HEK293 (cell line): ENCODE measurements around the gene POLDIP2.

Experiments
- CTCF ChIA-PET: fragments of 350-600 bp; formaldehyde crosslinking; extraction: SDS; loops from one replicate; lab custom pipeline; 2021; ENCODE audit warnings: antibody characterized with exemption; lab: Yijun Ruan, JAX
- POLR2A ChIA-PET: fragments of 300-600 bp; formaldehyde crosslinking; extraction: SDS; loops from one replicate; lab custom pipeline; 2020; ENCODE audit warnings: antibody characterized with exemption, inconsistent platforms; lab: Yijun Ruan, JAX
- H3K27ac ChIP-seq: fragments of 200-500 bp; sonication (Bioruptor generic); 2 replicates; pipeline ENCODE4 v1.5.1; 2014; ENCODE audit warnings: low read depth, low read length, control low read depth, inconsistent platforms; ENCODE audit errors: extremely low read depth
- H3K36me3 ChIP-seq, 2 experiments: fragments of 200-500 bp in 1 of 2; sonication (Bioruptor generic) in 1 of 2; 1 replicate in 1 of 2; 2 replicates in 1 of 2; pipeline ENCODE4 v1.5.1; 2014 to 2017; ENCODE audit warnings: inconsistent platforms in 2 of 2, low read length in 2 of 2; ENCODE audit not compliant: control insufficient read depth in 2 of 2, insufficient read depth in 1 of 2
- H3K4me1 ChIP-seq: fragments of 200-500 bp; sonication (Bioruptor generic); 2 replicates; pipeline ENCODE4 v1.5.1; 2014; ENCODE audit warnings: mild to moderate bottlenecking, low read length, inconsistent platforms; ENCODE audit not compliant: control insufficient read depth, insufficient read depth
- H3K4me3 ChIP-seq: 2 replicates; pipeline ENCODE4 v1.5.1; 2011; ENCODE audit warnings: low read depth, mild to moderate bottlenecking, control low read depth, low read length, moderate library complexity
- H3K9me3 ChIP-seq: fragments of 200-500 bp; sonication (Bioruptor generic); 2 replicates; pipeline ENCODE4 v1.5.1; 2014; ENCODE audit warnings: low read depth, low read length, inconsistent platforms; ENCODE audit not compliant: control insufficient read depth, insufficient read depth
- EGR2 ChIP-seq: fragments of 450-650 bp; formaldehyde crosslinking; IDR thresholded peaks from 2 replicates; pipeline ENCODE4 v1.5.1; 2016; ENCODE audit warnings: low read depth, missing biosample characterization, missing genetic modification characterization
- GLI4 ChIP-seq: fragments of 450-650 bp; formaldehyde crosslinking; IDR thresholded peaks from 2 replicates; pipeline ENCODE4 v1.5.1; 2016; ENCODE audit warnings: missing biosample characterization, missing genetic modification characterization
- HIC1 ChIP-seq: fragments of 450-650 bp; formaldehyde crosslinking; IDR thresholded peaks from 2 replicates; pipeline ENCODE4 v1.5.1; 2016; ENCODE audit warnings: missing biosample characterization, missing genetic modification characterization
- KLF17 ChIP-seq: fragments of 450-650 bp; formaldehyde crosslinking; IDR thresholded peaks from 2 replicates; pipeline ENCODE4 v1.5.1; 2016; ENCODE audit warnings: missing biosample characterization, missing genetic modification characterization
- KLF8 ChIP-seq: fragments of 450-650 bp; formaldehyde crosslinking; IDR thresholded peaks from 2 replicates; pipeline ENCODE4 v1.5.1; 2016; ENCODE audit warnings: missing biosample characterization, missing genetic modification characterization
- MYNN ChIP-seq: fragments of 450-650 bp; formaldehyde crosslinking; IDR thresholded peaks from 2 replicates; pipeline ENCODE4 v1.5.1; 2016; ENCODE audit warnings: missing biosample characterization, missing genetic modification characterization, borderline replicate concordance
- OVOL3 ChIP-seq: fragments of 450-650 bp; formaldehyde crosslinking; IDR thresholded peaks from 2 replicates; pipeline ENCODE4 v1.5.1; 2016; ENCODE audit warnings: missing biosample characterization, missing genetic modification characterization
- WT1 ChIP-seq: fragments of 450-650 bp; formaldehyde crosslinking; IDR thresholded peaks from 2 replicates; pipeline ENCODE4 v1.5.1; 2016; ENCODE audit warnings: missing biosample characterization, missing genetic modification characterization
- ZBTB26 ChIP-seq: fragments of 450-650 bp; formaldehyde crosslinking; optimal IDR thresholded peaks from 2 replicates; pipeline ENCODE3; 2016; ENCODE audit warnings: missing biosample characterization, mild to moderate bottlenecking, missing genetic modification characterization
- ZFHX2 ChIP-seq: fragments of 450-650 bp; formaldehyde crosslinking; conservative IDR thresholded peaks from 2 replicates; pipeline ENCODE4 v1.5.1; 2016; ENCODE audit warnings: missing biosample characterization, missing genetic modification characterization
- ZFP3 ChIP-seq: fragments of 450-650 bp; formaldehyde crosslinking; IDR thresholded peaks from 2 replicates; pipeline ENCODE4 v1.5.1; 2016; ENCODE audit warnings: low read depth, missing biosample characterization, missing genetic modification characterization
- ZNF10 ChIP-seq: fragments of 450-650 bp; formaldehyde crosslinking; IDR thresholded peaks from 2 replicates; pipeline ENCODE4 v1.5.1; 2017; ENCODE audit warnings: missing biosample characterization, missing genetic modification characterization
- ZNF112 ChIP-seq: fragments of 450-650 bp; formaldehyde crosslinking; IDR thresholded peaks from 2 replicates; pipeline ENCODE4 v1.5.0; 2017; ENCODE audit warnings: missing biosample characterization, missing genetic modification characterization
- ZNF140 ChIP-seq: fragments of 450-650 bp; formaldehyde crosslinking; IDR thresholded peaks from 2 replicates; pipeline ENCODE4 v1.5.1; 2016; ENCODE audit warnings: missing biosample characterization, missing genetic modification characterization
- ZNF2 ChIP-seq: fragments of 450-650 bp; formaldehyde crosslinking; IDR thresholded peaks from 2 replicates; pipeline ENCODE4 v1.5.1; 2016; ENCODE audit warnings: missing biosample characterization, missing genetic modification characterization
- ZNF23 ChIP-seq: fragments of 450-650 bp; formaldehyde crosslinking; IDR thresholded peaks from 2 replicates; pipeline ENCODE4 v1.5.1; 2016; ENCODE audit warnings: missing biosample characterization, missing genetic modification characterization, borderline replicate concordance
- ZNF324 ChIP-seq: fragments of 450-650 bp; formaldehyde crosslinking; IDR thresholded peaks from 2 replicates; pipeline ENCODE4 v1.5.1; 2016; ENCODE audit warnings: missing biosample characterization, missing genetic modification characterization
- ZNF335 ChIP-seq: fragments of 450-650 bp; formaldehyde crosslinking; conservative IDR thresholded peaks from 2 replicates; pipeline ENCODE4 v1.5.1; 2016; ENCODE audit warnings: missing biosample characterization, missing genetic modification characterization
- ZNF341 ChIP-seq: fragments of 450-650 bp; formaldehyde crosslinking; IDR thresholded peaks from 2 replicates; pipeline ENCODE4; 2016; ENCODE audit warnings: low read depth, missing biosample characterization, missing genetic modification characterization
- ZNF391 ChIP-seq: fragments of 450-650 bp; formaldehyde crosslinking; IDR thresholded peaks from 2 replicates; pipeline ENCODE4 v1.5.1; 2016; ENCODE audit warnings: low read depth, missing biosample characterization, missing genetic modification characterization, borderline replicate concordance
- ZNF394 ChIP-seq: fragments of 450-650 bp; formaldehyde crosslinking; IDR thresholded peaks from 2 replicates; pipeline ENCODE4 v1.5.1; 2016; ENCODE audit warnings: missing biosample characterization, missing genetic modification characterization, mild to moderate bottlenecking, moderate library complexity, borderline replicate concordance
- ZNF473 ChIP-seq: fragments of 450-650 bp; formaldehyde crosslinking; IDR thresholded peaks from 2 replicates; pipeline ENCODE4 v1.5.1; 2017; ENCODE audit warnings: missing biosample characterization, missing genetic modification characterization
- ZNF580 ChIP-seq: fragments of 450-650 bp; formaldehyde crosslinking; IDR thresholded peaks from 2 replicates; pipeline ENCODE4 v1.5.1; 2016; ENCODE audit warnings: missing biosample characterization, missing genetic modification characterization
- ZNF624 ChIP-seq: fragments of 450-650 bp; formaldehyde crosslinking; IDR thresholded peaks from 2 replicates; pipeline ENCODE4 v1.5.1; 2017; ENCODE audit warnings: missing biosample characterization, missing genetic modification characterization
- ZXDB ChIP-seq: fragments of 450-650 bp; formaldehyde crosslinking; IDR thresholded peaks from 2 replicates; pipeline ENCODE4 v1.5.1; 2016; ENCODE audit warnings: missing biosample characterization, missing genetic modification characterization
- TF ChIP-seq, protein P1 (sequence below): fragments of 450-650 bp; formaldehyde crosslinking; IDR thresholded peaks from 2 replicates; pipeline ENCODE4 v1.5.1; 2016; ENCODE audit warnings: missing biosample characterization, missing genetic modification characterization, borderline replicate concordance
- TF ChIP-seq, protein P2 (sequence below): fragments of 450-650 bp; formaldehyde crosslinking; IDR thresholded peaks from 2 replicates; pipeline ENCODE4; 2016; ENCODE audit warnings: missing biosample characterization, missing genetic modification characterization

Gene POLDIP2

DNA sequence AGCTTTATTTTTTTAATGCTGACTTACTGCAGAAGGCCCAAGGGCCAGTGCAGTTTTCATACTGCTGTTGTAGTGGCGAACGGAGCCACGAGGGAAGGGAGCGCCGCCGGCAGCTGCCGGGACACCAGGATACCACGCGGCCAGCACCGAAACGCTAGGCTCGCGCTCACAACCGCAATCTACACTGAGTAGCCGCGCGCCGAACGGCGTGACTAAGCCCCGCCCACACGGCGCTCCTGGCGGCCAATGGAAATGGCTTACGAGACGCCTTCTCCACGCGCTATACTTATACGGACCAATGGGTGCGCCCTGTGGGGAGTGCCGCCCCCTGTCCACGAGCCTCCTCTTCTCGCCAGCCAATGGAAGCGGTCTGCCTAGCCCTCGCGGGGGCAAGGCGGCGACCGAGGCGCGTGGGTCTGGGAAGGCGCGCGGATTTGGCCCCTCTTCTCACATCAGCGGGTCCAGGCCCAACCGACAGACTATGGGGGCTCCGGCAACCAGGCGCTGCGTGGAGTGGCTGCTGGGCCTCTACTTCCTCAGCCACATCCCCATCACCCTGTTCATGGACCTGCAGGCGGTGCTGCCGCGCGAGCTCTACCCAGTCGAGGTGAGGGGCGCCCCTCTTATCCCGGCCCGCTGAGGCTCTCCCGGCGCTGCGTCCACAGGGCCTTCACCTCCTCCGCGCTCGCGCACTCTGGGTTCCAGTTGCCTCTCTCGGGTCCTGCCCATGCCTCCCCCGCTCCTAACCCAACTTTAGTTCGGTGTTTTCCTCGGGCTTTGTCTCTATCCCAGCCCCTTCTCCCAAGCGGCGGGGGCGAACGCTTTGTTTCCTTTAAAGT lies 38.3 kb downstream of the POLDIP2 start, which contains the start of gene TMEM97 (continued):
- TF ChIP-seq ZNF473 (tag by site-specific recombination) = no peak
- TF ChIP-seq, protein P1, sequence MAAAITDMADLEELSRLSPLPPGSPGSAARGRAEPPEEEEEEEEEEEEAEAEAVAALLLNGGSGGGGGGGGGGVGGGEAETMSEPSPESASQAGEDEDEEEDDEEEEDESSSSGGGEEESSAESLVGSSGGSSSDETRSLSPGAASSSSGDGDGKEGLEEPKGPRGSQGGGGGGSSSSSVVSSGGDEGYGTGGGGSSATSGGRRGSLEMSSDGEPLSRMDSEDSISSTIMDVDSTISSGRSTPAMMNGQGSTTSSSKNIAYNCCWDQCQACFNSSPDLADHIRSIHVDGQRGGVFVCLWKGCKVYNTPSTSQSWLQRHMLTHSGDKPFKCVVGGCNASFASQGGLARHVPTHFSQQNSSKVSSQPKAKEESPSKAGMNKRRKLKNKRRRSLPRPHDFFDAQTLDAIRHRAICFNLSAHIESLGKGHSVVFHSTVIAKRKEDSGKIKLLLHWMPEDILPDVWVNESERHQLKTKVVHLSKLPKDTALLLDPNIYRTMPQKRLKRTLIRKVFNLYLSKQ (tag by site-specific recombination) = no peak
- 0 out of 2 replicates have a peak, but pooled peaks have one; percentile 44 for TF ChIP-seq OVOL3 (tag by site-specific recombination)
- TF ChIP-seq ZNF2 (tag by site-specific recombination) = peak; percentile 55
- 0 out of 2 replicates have a peak, but pooled peaks have one; percentile 24 for TF ChIP-seq KLF8 (tag by site-specific recombination)

- ChIA-PET POLR2A (interaction anchor here (1.0 to 6.2 kb wide), 5 partner anchors 10 to 69 kb away, joined by 3 to 40 read pairs (median 3); partner anchors contain the start of genes IFT20 and TNFAIP1), CTCF (interaction anchor here (1.8 kb wide), 1 partner anchor 66 kb away, joined by 9 read pairs; no protein-coding TSS in a partner anchor)
- peaks cover 3 to 12% of the 10 kb centered on the region in 2 experiments; a peak in 2 of 3 replicates for H3K36me3 ChIP-seq
- peak overlapping the region; percentile 35 for H3K4me3 ChIP-seq
- peaks cover 10% of the 10 kb centered on the region for H3K4me1 ChIP-seq
- H3K27ac ChIP-seq = no peak overlapping the region; the same call in 1 of the 2 replicates
- H3K9me3 ChIP-seq = no peaks in the 10 kb centered on the region
- TF ChIP-seq ZNF335 (no peak), OVOL3 (tag by site-specific recombination) (no peak), ZFP3 (no peak), ZNF10 (tag by site-specific recombination) (no peak), ZFHX2 (peak; percentile 50), HIC1 (tag by site-specific recombination) (no peak), ZNF624 (tag by site-specific recombination) (no peak), ZNF580 (tag by site-specific recombination) (no peak), MYNN (no peak), ZNF391 (tag by site-specific recombination) (no peak), ZNF394 (tag by site-specific recombination) (no peak), WT1 (tag by site-specific recombination) (no peak), ZXDB (tag by site-specific recombination) (no peak), ZNF140 (tag by site-specific recombination) (no peak), KLF17 (tag by site-specific recombination) (no peak), ZBTB26 (tag by site-specific recombination) (no peak), ZNF112 (tag by site-specific recombination) (no peak), ZNF23 (no peak), ZNF341 (tag by site-specific recombination) (peak; percentile 50; the same call in 1 of the 2 replicates), GLI4 (no peak), EGR2 (tag by site-specific recombination) (0 out of 2 replicates have a peak, but pooled peaks have one; percentile 36), ZNF324 (no peak)
- TF ChIP-seq, protein P2, sequence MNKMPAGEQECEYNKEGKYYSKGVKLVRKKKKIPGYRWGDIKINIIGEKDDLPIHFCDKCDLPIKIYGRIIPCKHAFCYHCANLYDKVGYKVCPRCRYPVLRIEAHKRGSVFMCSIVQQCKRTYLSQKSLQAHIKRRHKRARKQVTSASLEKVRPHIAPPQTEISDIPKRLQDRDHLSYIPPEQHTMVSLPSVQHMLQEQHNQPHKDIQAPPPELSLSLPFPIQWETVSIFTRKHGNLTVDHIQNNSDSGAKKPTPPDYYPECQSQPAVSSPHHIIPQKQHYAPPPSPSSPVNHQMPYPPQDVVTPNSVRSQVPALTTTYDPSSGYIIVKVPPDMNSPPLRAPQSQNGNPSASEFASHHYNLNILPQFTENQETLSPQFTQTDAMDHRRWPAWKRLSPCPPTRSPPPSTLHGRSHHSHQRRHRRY (tag by site-specific recombination) = no peak
These were observed 39.2 kb downstream of the POLDIP2 start for GRCh38 chr17:28317966-28318758.
